NCI-H1930 (cell line): ENCODE results near the gene MPHOSPH6.
"Not testable (repeated sequence)": the region's sequence is repeated elsewhere in the genome, so short reads cannot be mapped to it uniquely, and the experiment has no call there.

Experiments used
- DNase-seq, 2 experiments: peaks; one replicate each; lab custom pipeline; 2025; lab: John Stamatoyannopoulos, UW

MPHOSPH6 gene, protein sequence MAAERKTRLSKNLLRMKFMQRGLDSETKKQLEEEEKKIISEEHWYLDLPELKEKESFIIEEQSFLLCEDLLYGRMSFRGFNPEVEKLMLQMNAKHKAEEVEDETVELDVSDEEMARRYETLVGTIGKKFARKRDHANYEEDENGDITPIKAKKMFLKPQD

DNA sequence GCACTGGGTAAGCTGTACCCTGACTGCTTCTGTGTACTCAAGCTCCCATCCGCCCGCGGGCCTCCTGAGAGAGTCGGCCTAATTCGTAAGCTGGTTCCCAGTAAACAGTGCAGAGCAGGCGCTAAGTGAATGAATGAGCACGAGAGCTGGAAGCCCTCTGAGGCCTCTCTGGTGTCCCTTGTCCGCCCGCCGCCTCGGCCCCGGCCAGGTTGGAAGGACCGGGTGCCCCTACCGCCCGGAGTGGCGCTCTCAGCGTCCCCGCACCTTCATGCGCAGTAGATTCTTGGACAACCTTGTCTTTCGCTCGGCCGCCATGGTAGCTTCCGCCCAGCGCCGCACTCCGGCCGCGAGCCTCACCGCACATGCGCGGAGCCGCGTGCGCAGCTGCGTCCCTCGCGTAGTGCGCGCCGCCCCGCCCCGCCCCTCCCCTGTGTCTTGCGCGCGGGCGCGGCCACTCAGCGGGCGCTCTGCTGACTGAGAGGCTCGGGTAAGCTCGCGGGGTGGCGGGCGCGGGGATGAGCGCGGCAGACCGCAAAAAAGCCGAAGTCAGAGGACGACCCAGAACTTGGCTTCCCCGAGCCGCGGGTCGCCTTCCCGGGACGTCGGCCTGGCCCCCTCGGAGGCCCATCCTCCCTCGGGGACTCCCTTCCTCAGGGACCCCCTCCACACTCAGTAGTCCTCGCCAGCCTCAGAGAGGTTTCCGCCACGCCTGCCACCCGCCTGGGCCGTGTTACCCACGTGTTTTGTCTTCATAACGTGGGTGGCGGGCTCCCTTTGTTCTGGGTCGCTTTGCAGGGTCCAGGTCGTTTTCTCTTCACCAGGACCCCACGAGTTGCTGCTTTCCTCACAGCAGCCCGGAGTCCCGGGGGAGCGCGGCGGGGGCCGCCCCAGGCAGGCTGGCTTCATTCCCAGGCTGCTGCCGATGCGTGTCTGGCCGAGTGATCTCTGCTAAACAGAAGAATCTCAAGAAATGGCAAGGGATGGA lies at the start of gene MPHOSPH6:
Gene MPHOSPH6 (minus strand): TSS at position 364 of the 985 bp plus-strand sequence. CDS start 49 bp downstream, at position 315.
- DNase-seq: peak; percentile 79 to 81

DNA sequence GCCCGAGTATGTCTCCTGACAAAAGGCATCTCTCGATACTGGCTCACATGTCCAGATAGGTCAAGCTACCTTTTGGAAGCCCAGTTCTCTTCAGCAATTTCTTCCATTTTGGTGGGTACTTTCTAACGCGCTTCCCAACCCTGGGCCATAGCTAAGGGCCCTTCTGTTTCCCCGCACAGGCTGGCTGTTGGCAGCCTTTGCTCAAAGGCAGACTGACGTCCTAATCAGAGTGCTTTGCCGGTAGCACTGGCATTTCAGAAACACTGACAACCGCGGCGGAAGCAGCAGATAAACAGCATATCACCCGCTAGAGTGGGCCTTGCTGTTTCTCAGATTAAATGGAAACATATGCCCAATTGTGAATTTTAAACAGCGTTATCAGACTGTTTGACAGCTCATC lies 49.3 kb upstream of the MPHOSPH6 start:
- no peak for DNase-seq

DNA sequence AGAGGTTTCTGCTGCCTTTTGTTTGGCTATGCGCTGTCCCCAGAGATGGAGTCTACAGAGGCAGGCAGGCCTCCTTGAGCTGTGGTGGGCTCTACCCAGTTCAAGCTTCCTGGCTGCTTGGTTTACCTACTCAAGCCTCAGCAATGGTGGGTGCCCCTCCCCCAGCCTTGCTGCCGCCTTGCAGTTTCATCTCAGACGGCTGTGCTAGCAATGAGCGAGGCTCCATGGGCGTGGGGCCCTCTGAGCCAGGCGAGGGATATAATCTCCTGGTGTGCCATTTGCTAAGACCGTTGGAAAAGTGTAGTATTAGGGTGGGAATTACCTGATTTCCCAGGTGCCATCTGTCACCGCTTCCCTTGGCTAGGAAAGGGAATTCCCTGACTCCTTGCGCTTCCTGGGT lies 39.3 kb upstream of the MPHOSPH6 start:
- not testable (repeated sequence) for DNase-seq

DNA sequence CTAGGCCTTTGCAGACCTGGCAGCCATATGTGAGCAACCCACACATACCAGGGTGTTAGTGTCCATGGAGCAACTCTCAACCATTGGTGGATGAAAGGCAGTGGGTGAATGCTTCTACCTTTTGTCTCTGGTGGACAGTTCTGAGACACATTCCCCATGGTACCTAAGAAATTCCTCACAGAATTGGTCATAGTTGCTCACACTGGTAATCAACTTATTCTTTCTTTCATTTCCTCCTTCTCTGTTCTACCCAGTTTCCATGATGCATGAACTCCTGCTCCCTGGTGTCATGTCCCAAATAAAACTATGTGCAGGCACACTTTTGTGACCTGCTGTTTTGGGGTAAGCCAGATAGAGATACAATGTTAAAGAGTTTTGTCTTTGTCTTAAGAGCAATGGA lies 33.2 kb upstream of the MPHOSPH6 start:
- DNase-seq: no peak

DNA sequence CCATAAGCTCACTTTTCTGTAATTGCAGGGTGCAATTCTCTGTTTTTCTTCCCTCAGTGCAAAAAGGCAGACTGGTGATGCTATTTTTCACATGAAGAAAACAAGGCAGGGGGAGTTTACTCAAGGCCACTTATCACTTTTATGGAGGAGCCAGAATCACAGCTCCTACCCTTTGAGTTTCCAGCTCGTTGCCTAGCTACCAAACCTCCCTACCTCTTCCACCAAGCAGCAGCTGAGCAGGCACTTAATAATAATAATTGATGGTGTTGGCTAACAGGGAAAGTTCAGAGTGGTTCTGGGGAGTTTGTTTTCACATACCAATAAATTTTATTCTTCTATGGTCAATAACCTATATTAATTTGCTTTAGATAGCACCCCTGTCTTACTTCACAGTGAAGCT lies 31.9 kb upstream of the MPHOSPH6 start:
- DNase-seq: no peak

DNA sequence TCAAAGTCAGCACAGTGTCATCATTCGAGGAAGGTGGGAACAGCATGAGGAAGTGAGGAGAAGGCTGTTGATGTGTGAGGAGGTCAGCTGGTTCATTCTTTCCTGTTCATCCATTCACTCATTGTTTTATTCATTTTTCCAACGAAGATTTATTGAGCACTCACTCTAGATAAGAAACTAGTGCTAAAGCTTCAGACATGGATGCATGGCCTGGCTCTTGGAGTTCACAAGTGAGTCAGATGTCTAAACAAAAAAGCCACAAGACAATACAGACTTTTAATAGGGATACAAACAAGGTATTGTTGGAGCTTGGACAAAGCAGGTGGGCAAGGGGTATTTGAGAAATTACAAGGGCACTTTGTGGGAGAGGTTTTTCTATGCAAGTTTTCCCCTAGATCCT lies 31.3 kb upstream of the MPHOSPH6 start:
- DNase-seq: no peak

DNA sequence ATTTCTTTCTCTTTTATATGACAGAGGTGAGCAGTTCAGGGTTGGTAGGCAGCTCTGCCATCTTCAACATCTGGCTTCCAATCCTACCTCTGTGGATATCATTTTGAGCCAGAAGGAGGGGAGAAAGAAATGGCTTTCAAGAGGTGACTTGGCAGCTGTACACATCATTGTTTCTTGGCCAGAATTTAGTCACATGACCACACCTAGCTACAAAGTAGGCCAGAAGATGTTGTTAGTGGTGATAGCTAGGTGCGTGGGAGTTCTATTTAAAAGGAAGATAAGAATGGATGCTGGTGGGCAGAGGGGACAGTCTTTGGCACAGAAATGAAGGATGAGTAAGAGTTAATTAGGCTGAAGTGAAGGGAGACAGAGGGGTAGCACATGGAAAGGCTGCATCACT lies 29.2 kb upstream of the MPHOSPH6 start:
- DNase-seq: no peak

DNA sequence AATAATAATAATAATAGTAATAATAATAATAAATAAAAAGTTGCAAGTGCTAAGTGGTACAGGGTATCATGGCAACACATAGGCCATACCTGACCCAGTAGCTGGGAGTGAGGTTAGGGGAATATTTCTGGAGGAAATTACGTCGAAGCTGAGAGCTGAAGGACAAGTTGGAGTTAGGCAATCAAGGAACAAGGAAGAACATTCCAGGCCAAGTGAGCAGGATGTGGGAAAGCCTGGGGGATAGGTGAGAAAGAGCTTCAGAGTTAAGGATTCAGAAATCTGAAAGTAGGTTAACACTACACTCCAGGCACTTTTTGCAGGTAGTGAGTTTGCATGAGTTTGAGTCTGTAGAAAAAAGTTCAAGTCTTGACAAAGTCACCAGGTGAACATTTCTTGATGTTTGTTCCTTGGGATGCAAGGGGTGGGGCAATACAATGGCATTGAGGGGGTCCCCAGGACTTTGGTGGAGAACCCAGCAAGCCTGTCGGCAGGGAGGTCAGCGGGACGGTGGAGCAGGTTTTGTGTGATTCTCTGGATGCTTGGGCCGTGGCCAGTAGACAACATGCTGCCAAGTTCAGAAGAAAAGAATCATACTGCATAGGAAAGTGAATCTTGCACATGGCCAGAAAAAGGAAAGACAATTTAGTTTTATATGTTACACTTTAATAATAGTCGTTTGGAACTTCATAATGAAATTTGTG lies 27.7 kb upstream of the MPHOSPH6 start:
- no peak for DNase-seq

DNA sequence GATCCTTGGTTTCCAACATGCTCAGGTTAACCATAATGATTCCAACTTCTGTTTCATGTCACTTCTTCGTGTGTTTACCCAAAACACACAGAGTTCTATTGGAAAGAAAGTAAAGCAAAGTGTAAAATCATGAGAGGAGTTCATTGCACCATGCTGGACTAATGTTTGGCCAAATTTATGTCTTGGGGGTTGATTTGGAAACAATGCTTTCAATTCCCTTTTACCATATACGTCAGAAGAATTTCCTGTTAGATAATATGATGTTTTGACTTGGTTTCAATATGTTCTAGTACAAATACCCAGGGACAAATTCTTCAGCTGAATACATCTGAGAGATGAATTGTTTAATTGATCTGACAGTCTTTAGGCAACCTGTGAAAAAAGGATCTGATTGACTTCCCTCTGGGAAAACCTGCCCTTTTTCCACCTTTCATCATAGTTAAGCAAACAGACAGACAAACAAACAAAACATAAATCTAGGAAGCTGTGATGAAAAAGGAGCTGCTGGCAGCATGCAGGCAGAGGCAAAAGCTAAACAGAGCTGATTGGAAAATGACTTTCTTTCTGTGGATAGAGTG lies 26.0 kb upstream of the MPHOSPH6 start:
- peak; percentile 31 to 66 for DNase-seq

DNA sequence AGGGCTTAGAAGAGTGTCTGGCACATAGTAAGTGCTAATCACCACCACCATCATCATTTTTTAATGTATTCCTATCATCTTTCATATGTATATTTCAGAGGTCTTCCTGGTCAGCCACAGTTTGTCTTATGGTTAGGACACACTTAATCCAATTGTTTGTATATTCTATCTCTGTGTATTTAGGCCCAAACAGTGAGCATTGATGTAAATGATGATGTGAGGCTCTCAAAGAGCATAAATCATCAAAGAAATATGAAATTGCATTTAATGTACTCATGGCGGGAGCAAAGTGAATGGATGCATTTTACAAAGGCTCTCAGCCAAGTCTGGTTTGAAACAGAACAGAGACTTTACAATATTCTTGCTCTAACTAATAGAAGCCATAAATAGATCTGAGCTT lies 24.1 kb upstream of the MPHOSPH6 start:
- DNase-seq: no peak

DNA sequence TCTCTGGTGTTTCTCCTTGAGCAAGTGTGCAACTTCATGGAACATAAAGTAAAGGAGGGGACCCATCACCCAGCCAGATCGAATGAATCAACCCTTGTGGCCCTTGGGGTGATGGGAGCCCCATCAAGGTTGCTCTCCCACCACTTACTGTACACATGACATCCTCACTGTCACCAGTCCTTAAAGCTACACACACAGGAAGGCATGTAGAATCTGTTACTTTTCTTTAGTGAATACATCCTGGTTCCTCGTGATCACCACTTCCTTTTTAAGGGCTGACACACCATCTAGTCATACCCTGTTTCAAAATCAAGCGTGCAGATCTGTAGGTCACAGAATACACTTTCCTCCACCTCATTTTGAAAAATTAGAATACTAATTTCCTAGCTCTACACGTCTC lies 22.6 kb upstream of the MPHOSPH6 start:
- no peak for DNase-seq

DNA sequence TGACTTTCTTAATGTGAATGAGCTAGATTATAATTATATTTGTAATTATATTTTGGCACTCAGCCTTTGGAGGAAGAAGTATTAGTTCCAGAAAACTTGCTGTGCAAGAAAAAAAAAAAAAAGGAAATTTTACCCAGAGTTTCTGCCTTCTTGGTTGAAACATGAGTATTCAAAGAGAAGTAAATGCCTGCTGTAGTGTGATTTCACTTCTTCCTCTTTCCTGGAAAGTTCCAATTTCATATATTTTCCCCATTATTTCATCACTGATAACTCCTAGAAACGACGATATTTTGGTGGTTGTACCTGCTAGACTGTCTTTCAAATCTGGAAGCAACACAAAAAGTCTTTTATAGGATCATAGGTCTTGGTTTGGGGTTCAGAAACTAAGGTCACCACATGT lies 20.4 kb upstream of the MPHOSPH6 start:
- no peak for DNase-seq

DNA sequence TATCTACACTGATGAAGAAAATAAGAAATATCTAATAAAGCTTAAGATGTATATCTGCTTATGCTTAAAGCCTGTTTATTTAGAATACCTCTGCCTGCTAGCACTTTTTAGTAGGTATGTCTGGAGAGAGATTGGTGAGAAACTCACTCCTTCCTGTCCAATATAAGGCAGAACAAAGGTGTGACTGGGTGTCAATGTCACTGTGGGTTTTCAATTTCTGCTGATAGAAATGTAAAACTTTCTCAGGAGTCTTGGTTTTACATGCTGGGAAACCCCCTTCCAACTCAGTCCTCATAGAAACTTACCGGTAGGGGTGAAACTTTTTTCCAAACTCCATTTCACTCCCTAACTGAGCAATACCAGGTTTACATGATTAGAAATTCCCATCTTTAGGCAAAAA lies 17.8 kb upstream of the MPHOSPH6 start:
- no peak for DNase-seq

DNA sequence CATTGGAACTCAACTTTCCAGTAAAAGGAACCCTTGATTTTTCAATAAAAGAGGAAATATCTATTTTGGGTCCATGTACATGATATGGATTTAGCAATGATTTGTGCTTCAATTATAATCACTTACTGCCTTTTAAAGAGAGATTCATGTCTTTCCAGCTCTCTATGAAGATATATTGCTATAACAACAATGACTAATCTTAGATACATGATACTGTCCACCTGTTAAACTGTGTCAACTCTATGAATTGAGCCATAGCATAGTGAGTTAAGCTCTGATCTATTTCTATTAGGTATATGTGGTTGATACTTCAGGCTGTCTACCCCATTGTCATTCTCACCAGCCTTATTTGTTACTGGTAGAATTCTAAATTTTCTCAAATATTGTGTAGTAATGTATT lies 15.0 kb upstream of the MPHOSPH6 start:
- DNase-seq: no peak

DNA sequence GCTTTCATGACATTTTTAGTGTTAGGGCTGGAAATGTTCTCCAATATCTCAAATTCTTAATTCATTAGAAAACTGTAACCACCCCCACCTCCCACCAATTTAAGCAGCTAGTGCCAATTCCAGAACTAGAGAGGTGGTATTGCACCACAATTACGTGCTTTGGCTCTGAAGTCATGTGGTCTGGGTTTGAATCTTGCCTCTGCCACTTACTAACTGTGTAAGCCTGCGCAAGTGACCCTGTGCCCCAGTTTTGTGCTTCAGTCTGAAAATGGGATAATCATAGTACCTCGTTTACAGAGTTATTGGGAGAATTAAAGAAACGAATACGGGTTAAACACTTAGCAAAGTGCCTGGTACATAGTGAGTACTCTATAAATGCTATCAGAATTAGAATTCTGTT lies 14.2 kb upstream of the MPHOSPH6 start:
- DNase-seq: no peak

DNA sequence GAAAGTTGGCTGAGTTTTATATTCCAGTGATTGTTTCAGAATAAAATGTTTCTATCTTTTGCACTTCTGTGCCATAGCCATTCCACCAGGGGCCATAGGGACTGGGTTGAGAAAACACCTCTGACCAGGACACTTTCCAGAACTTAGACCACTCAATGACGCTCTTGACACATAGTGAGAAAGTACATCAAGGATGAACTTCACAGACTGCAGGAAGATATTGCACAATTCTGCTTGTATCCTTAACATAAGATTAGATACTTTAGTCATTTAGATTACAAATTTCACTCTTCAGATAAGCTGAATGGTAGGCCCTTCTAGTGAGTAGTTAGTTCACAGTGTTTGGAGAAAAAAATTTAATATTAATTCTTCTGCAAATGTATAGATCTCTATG lies 13.0 kb upstream of the MPHOSPH6 start:
- DNase-seq: no peak

DNA sequence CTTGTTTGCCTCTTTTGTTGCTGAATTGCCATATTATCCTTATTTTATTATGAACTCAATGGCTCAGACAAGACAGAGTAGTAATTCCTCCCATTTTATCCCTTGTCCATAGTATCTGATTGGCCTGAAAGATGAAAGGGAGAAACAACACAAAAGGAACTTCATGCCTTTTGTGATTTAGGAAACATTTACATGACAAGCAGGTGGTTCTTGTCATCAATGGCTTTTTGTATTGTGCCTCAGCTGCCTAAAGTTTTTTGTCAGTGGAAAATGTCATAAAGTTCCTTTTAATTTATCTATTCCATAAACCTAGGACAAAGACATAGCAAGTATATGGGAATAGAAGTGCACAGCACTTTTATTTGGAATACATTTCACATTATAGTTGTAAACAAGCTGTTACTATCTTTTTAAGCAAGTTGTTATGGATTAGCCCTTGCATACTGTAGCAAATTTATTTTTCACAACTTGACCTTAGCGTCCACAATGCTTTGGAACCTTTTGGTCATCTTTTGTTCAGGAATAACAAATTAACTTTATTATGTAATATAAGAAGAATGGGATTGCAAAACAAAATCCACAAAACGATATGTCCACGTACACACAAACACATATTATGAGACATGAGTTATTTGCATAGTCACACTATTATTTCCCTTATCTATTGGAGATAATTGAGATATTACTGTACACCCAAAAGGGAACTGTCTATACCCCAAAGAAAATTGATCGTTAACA lies 12.4 kb upstream of the MPHOSPH6 start:
- DNase-seq: peak; percentile 42 to 46

DNA sequence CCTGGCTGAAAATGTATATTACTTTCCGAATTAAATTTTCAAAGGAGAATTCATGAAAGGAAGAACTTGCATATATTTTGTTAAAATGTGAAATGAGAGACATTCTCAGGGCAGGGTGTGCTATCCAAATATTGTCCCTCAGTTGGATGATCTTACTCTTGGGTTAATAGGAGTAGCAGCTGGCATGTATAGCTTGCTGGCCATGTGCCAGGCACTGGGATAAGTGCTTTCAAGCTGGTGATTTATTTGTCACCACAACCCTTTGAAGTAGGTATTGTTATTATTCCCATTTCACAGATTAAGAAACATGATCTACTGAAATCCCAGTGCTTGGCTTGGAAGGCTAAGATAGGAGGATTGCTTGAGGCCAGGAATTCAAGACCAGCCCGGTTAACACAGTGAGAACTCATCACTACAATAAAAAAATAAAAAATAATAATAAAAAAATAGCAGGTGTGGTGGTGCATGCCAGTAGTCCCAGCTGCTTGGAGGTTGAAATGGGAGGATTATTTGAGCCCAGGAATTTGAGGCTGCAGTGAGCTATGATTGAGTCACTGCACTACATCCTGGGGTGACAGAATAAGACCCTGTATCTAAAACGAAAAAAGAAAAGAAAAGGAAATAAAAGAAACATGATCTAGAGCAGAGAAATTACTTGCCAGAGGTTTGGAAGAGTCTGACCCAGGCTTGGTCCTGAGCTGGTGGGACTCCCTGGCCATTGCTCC lies 11.6 kb upstream of the MPHOSPH6 start:
- peak in 1 of 2 experiments; percentile 26 for DNase-seq

DNA sequence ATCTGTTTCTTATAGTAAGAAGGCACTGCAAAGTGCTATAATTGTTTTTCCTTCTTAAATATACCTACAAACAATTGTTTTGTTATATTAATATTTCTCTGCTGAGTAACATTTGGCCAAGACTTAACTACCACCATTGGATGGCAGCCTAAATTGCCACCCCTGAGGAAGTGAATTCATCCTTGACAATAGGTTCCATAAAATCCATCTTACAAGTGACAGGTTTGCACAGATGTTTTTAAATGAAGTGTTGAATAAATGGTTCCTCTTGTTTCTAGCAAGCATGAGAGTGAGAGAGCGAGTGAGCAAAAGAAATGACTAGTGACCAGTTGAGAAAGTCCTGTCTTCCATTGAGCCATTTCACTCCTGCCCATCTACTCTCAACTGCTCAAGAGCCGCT lies 8.3 kb upstream of the MPHOSPH6 start:
- DNase-seq: no peak

DNA sequence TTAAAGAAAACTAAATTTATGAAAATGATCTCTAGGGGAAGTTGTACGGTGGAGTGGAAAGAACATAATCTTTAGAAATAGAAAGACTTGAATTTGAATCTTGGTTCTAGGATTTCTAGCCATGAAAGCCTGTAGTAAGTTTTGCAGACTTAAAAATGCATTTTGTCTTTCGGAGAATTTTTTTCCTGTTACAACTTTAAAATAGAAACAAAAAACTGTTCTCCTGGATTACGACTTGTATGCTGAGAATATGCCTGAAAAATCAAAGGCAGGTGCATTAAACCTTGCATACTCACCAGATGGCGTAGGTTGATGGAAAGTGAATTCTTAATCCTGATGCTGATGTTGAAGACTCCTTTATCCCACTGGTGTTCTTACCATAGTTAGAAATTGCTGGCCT lies 7.5 kb upstream of the MPHOSPH6 start:
- no peak for DNase-seq

DNA sequence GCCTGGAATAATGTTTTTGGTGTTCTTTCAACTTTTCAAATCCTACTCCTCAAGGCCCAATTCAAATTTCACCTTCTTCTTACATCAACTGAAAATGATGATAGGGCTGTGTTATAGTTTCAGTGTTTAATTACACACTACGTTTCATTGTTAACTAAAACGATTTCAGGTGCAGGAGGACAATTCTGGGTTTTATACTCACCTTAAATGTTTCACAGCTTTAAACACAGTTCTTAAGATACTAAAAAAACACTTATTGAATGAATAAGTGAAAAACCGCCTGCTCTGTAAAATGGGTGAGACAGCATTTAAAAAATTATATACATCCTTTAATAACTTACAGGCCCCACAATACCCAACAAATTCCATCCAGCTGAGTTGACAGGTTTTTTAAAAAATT lies 6.2 kb upstream of the MPHOSPH6 start:
- no peak for DNase-seq
